ENCODE measurements around the gene TMSB4X. TPM values are rescaled to one million over a fixed set of nuclear protein-coding genes. Genes with fewer than 3 reads are reported as not detected.
"Not testable (repeated sequence)": the region's sequence is repeated elsewhere in the genome, so short reads cannot be mapped to it uniquely, and the experiment has no call there.

TMSB4X gene
- total RNA-seq, 2 experiments from 2014 or later = 1,476 to 1,540 TPM

DNA sequence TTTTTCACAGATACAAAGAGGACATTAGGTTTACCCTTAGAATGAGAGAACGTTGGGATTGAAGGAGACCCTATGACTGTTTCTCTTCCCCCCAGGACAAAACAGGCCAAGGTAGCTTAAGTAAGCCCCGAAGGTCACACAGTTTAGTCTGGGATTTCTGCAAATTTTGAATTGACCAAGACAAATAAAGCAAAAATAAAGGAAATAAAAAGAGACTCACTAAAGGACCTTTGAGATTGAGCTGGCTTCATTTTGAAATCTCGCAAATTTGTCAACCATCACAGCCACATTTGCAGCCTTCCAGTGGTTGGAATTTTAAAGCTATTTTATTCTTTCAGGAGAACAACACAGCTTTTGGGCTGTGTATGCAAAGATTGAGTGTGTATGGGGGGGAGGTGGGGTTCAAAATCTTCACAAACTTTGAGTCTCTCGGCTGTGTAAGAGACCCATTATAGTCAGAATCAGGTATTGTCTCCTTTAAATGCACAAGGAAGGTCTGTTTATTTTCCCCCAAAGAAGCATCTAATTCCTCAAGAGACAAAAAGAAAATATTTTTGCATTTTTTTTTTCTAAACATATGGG lies 4.2 kb downstream of the TMSB4X start:
- intact Hi-C loops (cut with micrococcal nuclease; ENCODE audit: unreplicated experiment) = loop anchor here (2.0 kb wide), 1 partner anchor 102 kb away; no protein-coding TSS in a partner anchor
- no TSS peak for BruUV-seq (replicated peaks)
- peak overlapping the region; percentile 80 for H3K27ac ChIP-seq (ENCODE audit: low read depth, low read length, poor library complexity, severe bottlenecking)
- CTCF ChIA-PET (ENCODE audit: unreplicated experiment) = no interaction called here
- no peaks in the 10 kb centered on the region for H3K9me2 ChIP-seq (ENCODE audit: insufficient read depth, low read length)
- no peak for DNase-seq (ENCODE audit: low spot score)
- no peak for TF ChIP-seq EZH2phosphoT487 (IDR thresholded peaks at IDR 0.05; ENCODE audit: borderline replicate concordance, low read depth, low read length)
- TF ChIP-seq, protein P1, sequence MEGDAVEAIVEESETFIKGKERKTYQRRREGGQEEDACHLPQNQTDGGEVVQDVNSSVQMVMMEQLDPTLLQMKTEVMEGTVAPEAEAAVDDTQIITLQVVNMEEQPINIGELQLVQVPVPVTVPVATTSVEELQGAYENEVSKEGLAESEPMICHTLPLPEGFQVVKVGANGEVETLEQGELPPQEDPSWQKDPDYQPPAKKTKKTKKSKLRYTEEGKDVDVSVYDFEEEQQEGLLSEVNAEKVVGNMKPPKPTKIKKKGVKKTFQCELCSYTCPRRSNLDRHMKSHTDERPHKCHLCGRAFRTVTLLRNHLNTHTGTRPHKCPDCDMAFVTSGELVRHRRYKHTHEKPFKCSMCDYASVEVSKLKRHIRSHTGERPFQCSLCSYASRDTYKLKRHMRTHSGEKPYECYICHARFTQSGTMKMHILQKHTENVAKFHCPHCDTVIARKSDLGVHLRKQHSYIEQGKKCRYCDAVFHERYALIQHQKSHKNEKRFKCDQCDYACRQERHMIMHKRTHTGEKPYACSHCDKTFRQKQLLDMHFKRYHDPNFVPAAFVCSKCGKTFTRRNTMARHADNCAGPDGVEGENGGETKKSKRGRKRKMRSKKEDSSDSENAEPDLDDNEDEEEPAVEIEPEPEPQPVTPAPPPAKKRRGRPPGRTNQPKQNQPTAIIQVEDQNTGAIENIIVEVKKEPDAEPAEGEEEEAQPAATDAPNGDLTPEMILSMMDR (conservative IDR thresholded peaks at IDR 0.05; ENCODE audit: low read length) = no peak
- H3K4me2 ChIP-seq (ENCODE audit: low read length) = peak overlapping the region; percentile 90
- no peak overlapping the region for H2AFZ ChIP-seq (ENCODE audit: low read length)
- peak overlapping the region; percentile 99 for H3K4me3 ChIP-seq (ENCODE audit: low read depth, low read length, poor library complexity, severe bottlenecking)
- H3K4me1 ChIP-seq (ENCODE audit: insufficient read depth, low read length, poor library complexity, severe bottlenecking) = peaks cover 41% of the 10 kb centered on the region
- POLR2A ChIA-PET = interaction anchor here (0.5 to 5.2 kb wide), 15 partner anchors 10 to 112 kb away, joined by 3 to 51 read pairs (median 6); no protein-coding TSS in a partner anchor
- peaks cover 31% of the 10 kb centered on the region for H3K79me2 ChIP-seq (ENCODE audit: insufficient read depth, low read depth, low read length)
- H3K36me3 ChIP-seq (ENCODE audit: insufficient read depth, low read length) = peaks cover 29% of the 10 kb centered on the region
- H4K20me1 ChIP-seq (ENCODE audit: insufficient read depth, low read length) = no peaks in the 10 kb centered on the region
- H3K9me3 ChIP-seq (ENCODE audit: low read length) = no peaks in the 10 kb centered on the region

GRCh38 chrX:12979616-12980015 lies 4.7 kb downstream of the TMSB4X start:
- no TSS peak for BruUV-seq (replicated peaks)
- intact Hi-C loops (cut with micrococcal nuclease; ENCODE audit: unreplicated experiment) = loop anchor here (2.0 kb wide), 1 partner anchor 101 kb away; no protein-coding TSS in a partner anchor
- ChIA-PET CTCF (ENCODE audit: unreplicated experiment) (no interaction called here), POLR2A (interaction anchor here (0.5 to 5.2 kb wide), 11 partner anchors 18 to 111 kb away, joined by 3 to 51 read pairs (median 9); no protein-coding TSS in a partner anchor)
- TF ChIP-seq EZH2phosphoT487 (IDR thresholded peaks at IDR 0.05; ENCODE audit: borderline replicate concordance, low read depth, low read length) = no peak
- TF ChIP-seq, protein P1 (conservative IDR thresholded peaks at IDR 0.05; ENCODE audit: low read length) = no peak
- no peak for DNase-seq (ENCODE audit: low spot score)
- Histone ChIP-seq H2AFZ (ENCODE audit: low read length) (no peak overlapping the region), H3K9me2 (ENCODE audit: insufficient read depth, low read length) (no peaks in the 10 kb centered on the region), H3K79me2 (ENCODE audit: insufficient read depth, low read depth, low read length) (peaks cover 29% of the 10 kb centered on the region), H3K9me3 (ENCODE audit: low read length) (no peaks in the 10 kb centered on the region), H3K36me3 (ENCODE audit: insufficient read depth, low read length) (peaks cover 29% of the 10 kb centered on the region), H4K20me1 (ENCODE audit: insufficient read depth, low read length) (no peaks in the 10 kb centered on the region), H3K27ac (ENCODE audit: low read depth, low read length, poor library complexity, severe bottlenecking) (no peak overlapping the region), H3K4me2 (ENCODE audit: low read length) (peak overlapping the region; percentile 90), H3K4me3 (ENCODE audit: low read depth, low read length, poor library complexity, severe bottlenecking) (no peak overlapping the region), H3K4me1 (ENCODE audit: insufficient read depth, low read length, poor library complexity, severe bottlenecking) (peaks cover 38% of the 10 kb centered on the region)

- CTCF ChIA-PET (ENCODE audit: unreplicated experiment); H3K4me3 ChIP-seq (ENCODE audit: low read depth, low read length, poor library complexity, severe bottlenecking); BruUV-seq (replicated peaks); H2AFZ ChIP-seq (ENCODE audit: low read length); H4K20me1 ChIP-seq (ENCODE audit: insufficient read depth, low read length); H3K9me2 ChIP-seq (ENCODE audit: insufficient read depth, low read length); H3K9me3 ChIP-seq (ENCODE audit: low read length); H3K4me2 ChIP-seq (ENCODE audit: low read length); DNase-seq (ENCODE audit: low spot score); intact Hi-C loops (cut with micrococcal nuclease; ENCODE audit: unreplicated experiment); H3K27ac ChIP-seq (ENCODE audit: low read depth, low read length, poor library complexity, severe bottlenecking): not testable (repeated sequence)
- Histone ChIP-seq H3K4me1 (ENCODE audit: insufficient read depth, low read length, poor library complexity, severe bottlenecking) (peaks cover 38% of the 10 kb centered on the region), H3K36me3 (ENCODE audit: insufficient read depth, low read length) (peaks cover 28% of the 10 kb centered on the region), H3K79me2 (ENCODE audit: insufficient read depth, low read depth, low read length) (peaks cover 25% of the 10 kb centered on the region)
- POLR2A ChIA-PET = interaction anchor here (0.7 to 5.2 kb wide), 6 partner anchors 17 to 303 kb away, joined by 3 to 51 read pairs (median 11); no protein-coding TSS in a partner anchor
Measured at GRCh38 chrX:12980039-12980438, 5.1 kb downstream of the TMSB4X start.

Measured in OCI-LY7 (cell line).